Fibroblast of lung (primary cell): Measurements from ENCODE around the gene CLIC1.

Experiments used
- EZH2 ChIP-seq: IDR thresholded peaks from 2 replicates; pipeline ENCODE4 v1.5.1; 2012; ENCODE audit warnings: low read length, control low read depth, mild to moderate bottlenecking; ENCODE audit errors: missing control alignments
- TF ChIP-seq, protein P1 (sequence below), 2 donors: IDR thresholded peaks in 1 of 2; conservative IDR thresholded peaks in 1 of 2; 1 replicate in 1 of 2; 2 replicates in 1 of 2; pipeline ENCODE4 v1.5.1; 2011 to 2012; ENCODE audit warnings: low read length in 2 of 2, control low read depth in 1 of 2, inconsistent platforms in 1 of 2, low read depth in 1 of 2, mild to moderate bottlenecking in 1 of 2

DNA sequence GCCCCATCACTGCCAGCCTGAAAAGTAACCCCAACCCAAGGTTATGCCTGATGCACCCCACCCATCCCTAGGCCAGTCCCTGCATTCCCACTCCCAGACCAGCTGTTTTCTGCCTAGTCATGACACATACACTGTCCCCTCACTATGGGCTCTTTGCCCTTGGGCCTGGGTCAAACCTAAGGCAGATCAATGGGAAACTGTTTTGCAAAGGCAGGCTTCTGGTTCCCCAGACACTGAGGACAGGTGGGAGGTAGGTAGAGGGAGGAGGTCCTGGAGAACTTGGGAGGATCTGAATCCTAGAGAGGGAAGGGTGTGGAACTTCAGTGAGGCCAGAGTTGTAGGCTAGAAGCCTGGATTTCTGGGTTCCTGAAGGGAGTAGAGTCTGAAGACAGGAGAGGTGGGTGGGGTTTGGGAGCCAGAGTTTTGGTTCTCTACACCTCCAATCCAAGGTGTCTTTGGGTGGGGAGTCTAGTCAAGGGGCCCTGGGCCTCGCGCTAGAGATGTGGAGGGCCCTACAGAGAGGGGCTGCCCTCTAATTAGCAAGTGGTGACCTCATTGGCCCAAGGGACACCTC is 2.0 kb downstream of the CLIC1 start:
- no peak for TF ChIP-seq EZH2
- TF ChIP-seq, protein P1, sequence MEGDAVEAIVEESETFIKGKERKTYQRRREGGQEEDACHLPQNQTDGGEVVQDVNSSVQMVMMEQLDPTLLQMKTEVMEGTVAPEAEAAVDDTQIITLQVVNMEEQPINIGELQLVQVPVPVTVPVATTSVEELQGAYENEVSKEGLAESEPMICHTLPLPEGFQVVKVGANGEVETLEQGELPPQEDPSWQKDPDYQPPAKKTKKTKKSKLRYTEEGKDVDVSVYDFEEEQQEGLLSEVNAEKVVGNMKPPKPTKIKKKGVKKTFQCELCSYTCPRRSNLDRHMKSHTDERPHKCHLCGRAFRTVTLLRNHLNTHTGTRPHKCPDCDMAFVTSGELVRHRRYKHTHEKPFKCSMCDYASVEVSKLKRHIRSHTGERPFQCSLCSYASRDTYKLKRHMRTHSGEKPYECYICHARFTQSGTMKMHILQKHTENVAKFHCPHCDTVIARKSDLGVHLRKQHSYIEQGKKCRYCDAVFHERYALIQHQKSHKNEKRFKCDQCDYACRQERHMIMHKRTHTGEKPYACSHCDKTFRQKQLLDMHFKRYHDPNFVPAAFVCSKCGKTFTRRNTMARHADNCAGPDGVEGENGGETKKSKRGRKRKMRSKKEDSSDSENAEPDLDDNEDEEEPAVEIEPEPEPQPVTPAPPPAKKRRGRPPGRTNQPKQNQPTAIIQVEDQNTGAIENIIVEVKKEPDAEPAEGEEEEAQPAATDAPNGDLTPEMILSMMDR (conservative IDR thresholded peaks at IDR 0.05 in 1 of 2, IDR thresholded peaks at IDR 0.05 in 1 of 2; ENCODE audit: low read depth in 1 of 2, low read length in 2 of 2) = no peak
